ENCODE measurements around the gene DRC7. TPM values are rescaled to one million over a fixed set of nuclear protein-coding genes. Genes with fewer than 3 reads are reported as not detected.
A peak's percentile ranks its signal among the peaks of the same experiment; 100 is the strongest.

The DRC7 gene
- total RNA-seq, 1 experiment from 2014 or later, result 0.72 TPM

DNA sequence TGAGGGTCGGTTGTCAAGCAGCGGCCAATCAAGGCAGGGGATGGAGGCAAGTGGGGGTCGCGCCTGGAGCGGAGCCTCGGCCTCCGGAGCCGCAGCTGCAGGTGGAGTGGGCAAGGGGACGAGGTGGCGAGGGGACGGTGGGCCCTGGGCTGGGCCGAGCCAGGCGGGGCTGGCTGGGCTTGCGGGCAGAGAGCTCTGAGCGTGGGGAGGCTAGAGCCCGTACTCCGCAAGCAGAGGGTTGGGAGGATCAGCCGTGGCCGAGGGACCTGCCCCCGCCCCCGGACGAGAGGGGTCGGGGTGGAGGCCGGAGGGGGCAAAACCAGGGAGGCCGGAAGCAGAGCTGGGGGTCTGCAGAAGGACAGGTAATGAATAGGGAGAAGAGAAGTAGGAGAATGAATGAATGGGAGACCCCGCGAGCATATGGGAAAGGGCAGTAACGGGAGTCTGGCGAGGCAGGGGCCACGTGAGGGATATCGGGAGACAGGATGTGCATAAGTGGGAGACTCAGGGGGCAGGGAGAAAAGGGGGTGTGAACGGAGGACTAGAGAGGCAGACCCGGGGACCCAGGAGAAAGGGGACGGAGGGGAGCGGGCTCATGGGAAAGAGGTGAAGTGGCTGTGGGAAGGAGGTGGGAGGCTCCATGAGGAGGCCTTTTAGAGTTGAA, 41.3 kb downstream of the DRC7 start, which contains the start of gene KATNB1:
KATNB1 (plus strand) TSS at position 16 of the 664 bp plus-strand sequence. CDS start 1,474 bp downstream, outside the sequence.
- H3K4me3 Mint-ChIP-seq, result peak within 1 kb of the TSS; percentile 97 to 98
- H3K27me3 Mint-ChIP-seq (ENCODE audit: low read depth), result peaks cover 5% of the 10 kb centered on the region
- no peak within 1 kb of the TSS; the same call in 1 of the 2 replicates for H3K4ac ChIP-seq (ENCODE audit: low read depth, low read length)
- H3K9ac ChIP-seq (ENCODE audit: extremely low read depth, insufficient read length, low read length), result peak within 1 kb of the TSS; percentile 90
- no peaks in the 10 kb centered on the region for H3K27me3 ChIP-seq (ENCODE audit: insufficient read depth, low read length)
- H3K27ac ChIP-seq (ENCODE audit: insufficient read length, low read depth, low read length), result no peak within 1 kb of the TSS
- H2BK12ac ChIP-seq (ENCODE audit: insufficient read length, low read depth, low read length), result peak within 1 kb of the TSS; percentile 25
- peaks cover 11 to 22% of the 10 kb centered on the region in 2 experiments for H3K4me1 Mint-ChIP-seq
- H4K8ac ChIP-seq (replicated peaks; ENCODE audit: insufficient read length, low read depth, low read length), result no peak within 1 kb of the TSS
- H4K5ac ChIP-seq (ENCODE audit: insufficient read length, low read depth, low read length), result no peak within 1 kb of the TSS
- no peak within 1 kb of the TSS for H4K91ac ChIP-seq (ENCODE audit: insufficient read length, low read depth, low read length)
- H3K4me1 ChIP-seq (ENCODE audit: insufficient read depth, low read length), result no peaks in the 10 kb centered on the region
- H2AFZ ChIP-seq (ENCODE audit: low read length), result no peak within 1 kb of the TSS
- no peaks in the 10 kb centered on the region for H4K20me1 ChIP-seq (ENCODE audit: control insufficient read depth, insufficient read depth, insufficient read length)
- H2BK20ac ChIP-seq (ENCODE audit: low read depth, low read length, poor library complexity, severe bottlenecking), result no peak within 1 kb of the TSS
- peaks cover 11% of the 10 kb centered on the region for H3K23me2 ChIP-seq (ENCODE audit: insufficient read length, low read depth, low read length, poor library complexity, severe bottlenecking)
- H3K56ac ChIP-seq (ENCODE audit: insufficient read length, low read depth, low read length), result no peak within 1 kb of the TSS
- WGBS (ENCODE audit: extremely low coverage, insufficient read length, low lambda C conversion rate), result no CpG with 5 or more reads among the region's 35 CpGs
- H3K36me3 Mint-ChIP-seq (ENCODE audit: insufficient read depth in 1 of 3, low read depth in 3 of 3), result peaks cover 5 to 9% (median 8%) of the 10 kb centered on the region in 3 experiments; a peak in 3 of 7 replicates
- no peak within 1 kb of the TSS for H3K23ac ChIP-seq (ENCODE audit: insufficient read length, low read depth, low read length)
- TF ChIP-seq CTCF (conservative IDR thresholded peaks at IDR 0.05), result no peak
- no peak within 1 kb of the TSS for H2BK15ac ChIP-seq (ENCODE audit: low read depth, low read length)
- H3K9me3 ChIP-seq (ENCODE audit: control insufficient read depth, low read depth, low read length), result no peaks in the 10 kb centered on the region
- H2AK5ac ChIP-seq (ENCODE audit: insufficient read length, low read length), result no peak within 1 kb of the TSS
- no peaks in the 10 kb centered on the region for H3K79me1 ChIP-seq (ENCODE audit: insufficient read depth, low read depth, low read length, poor library complexity, severe bottlenecking)
- DNase-seq, result no peak
- H3K14ac ChIP-seq (ENCODE audit: insufficient read depth, low read length), result peak within 1 kb of the TSS; percentile 88
- H3K79me2 ChIP-seq (ENCODE audit: insufficient read depth, low read length), result no peaks in the 10 kb centered on the region
- peak within 1 kb of the TSS; percentile 89 for H2BK120ac ChIP-seq (ENCODE audit: low read depth, low read length, poor library complexity, severe bottlenecking)
- no peak within 1 kb of the TSS for H2BK5ac ChIP-seq (ENCODE audit: insufficient read length, low read length)
- H3K9me3 Mint-ChIP-seq, result no peaks in the 10 kb centered on the region
- H3K27ac Mint-ChIP-seq, result peak within 1 kb of the TSS; percentile 97 to 100 (median 100)
- no peak within 1 kb of the TSS for H3T11ph ChIP-seq (ENCODE audit: low read length)
- H3K4me2 ChIP-seq (ENCODE audit: insufficient read depth, insufficient read length, low read length), result peak within 1 kb of the TSS; percentile 88
- H3K18ac ChIP-seq (ENCODE audit: insufficient read length, low read depth, low read length), result peak within 1 kb of the TSS; percentile 92
